Effector memory CD4-positive, alpha-beta T cell (primary cell): ENCODE data around the gene SPOPL.

Experiments
- DNase-seq, 3 donors: peaks; one replicate each; pipeline ENCODE4 v3.0.0-alpha.2; 2020
- H3K27ac ChIP-seq: 2 replicates; pipeline ENCODE4 v1.7.0; 2013; ENCODE audit warnings: mild to moderate bottlenecking, low read length, moderate library complexity; ENCODE audit not compliant: insufficient read depth, poor library complexity, severe bottlenecking
- H3K27me3 ChIP-seq: replicated peaks from 2 replicates; pipeline ENCODE4 v1.7.0; 2013; ENCODE audit warnings: mild to moderate bottlenecking, low read length; ENCODE audit not compliant: insufficient read depth, control insufficient read depth, poor library complexity, severe bottlenecking
- H3K36me3 ChIP-seq: 2 replicates; pipeline ENCODE4 v1.7.0; 2013; ENCODE audit warnings: mild to moderate bottlenecking, low read length, moderate library complexity; ENCODE audit not compliant: control insufficient read depth, insufficient read depth
- H3K4me1 ChIP-seq: 2 replicates; pipeline ENCODE4 v1.7.0; 2013; ENCODE audit warnings: low read length, mild to moderate bottlenecking; ENCODE audit not compliant: control insufficient read depth, insufficient read depth, poor library complexity, severe bottlenecking
- H3K4me3 ChIP-seq: 2 replicates; pipeline ENCODE4 v1.7.0; 2013; ENCODE audit warnings: low read length, low read depth, mild to moderate bottlenecking; ENCODE audit not compliant: insufficient read depth, poor library complexity, severe bottlenecking
- H3K9me3 ChIP-seq: 2 replicates; pipeline ENCODE4 v1.7.0; 2013; ENCODE audit warnings: mild to moderate bottlenecking, low read length, moderate library complexity; ENCODE audit not compliant: control insufficient read depth

SPOPL gene

DNA sequence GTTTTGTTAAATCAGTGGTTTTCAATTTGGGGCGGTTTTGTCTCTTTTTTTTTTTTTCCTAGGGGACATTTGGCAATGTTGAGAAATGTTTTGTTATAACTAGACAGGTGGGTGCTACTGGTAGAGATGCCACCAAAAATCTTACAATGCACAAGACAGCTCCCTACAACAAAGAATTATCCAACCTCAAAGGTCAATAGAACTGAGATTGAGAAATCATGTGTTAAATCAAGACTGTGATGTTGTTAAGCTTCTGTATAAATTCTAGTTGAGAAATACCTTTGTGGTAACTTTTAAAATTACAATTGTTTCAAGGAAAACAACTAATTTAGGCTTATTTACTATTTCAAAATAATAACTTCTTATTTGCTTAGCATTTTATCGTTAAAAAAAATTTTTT, 9.4 kb upstream of the SPOPL start:
- Histone ChIP-seq H3K36me3 (no peaks in the 10 kb centered on the region), H3K27me3 (no peaks in the 10 kb centered on the region), H3K27ac (no peak overlapping the region), H3K4me3 (no peak overlapping the region), H3K4me1 (no peaks in the 10 kb centered on the region), H3K9me3 (no peaks in the 10 kb centered on the region)
- DNase-seq, result no peak

- Histone ChIP-seq H3K4me3 (no peak overlapping the region), H3K36me3 (no peaks in the 10 kb centered on the region), H3K4me1 (no peaks in the 10 kb centered on the region), H3K9me3 (no peaks in the 10 kb centered on the region), H3K27ac (no peak overlapping the region), H3K27me3 (no peaks in the 10 kb centered on the region)
- no peak for DNase-seq
Measured at GRCh38 chr2:138493334-138493733, 8.2 kb upstream of the SPOPL start.

GRCh38 chr2:138494265-138494966, 7.2 kb upstream of the SPOPL start:
- no peak for DNase-seq
- Histone ChIP-seq H3K4me1 (no peaks in the 10 kb centered on the region), H3K9me3 (no peaks in the 10 kb centered on the region), H3K36me3 (no peaks in the 10 kb centered on the region), H3K27me3 (no peaks in the 10 kb centered on the region), H3K4me3 (no peak overlapping the region), H3K27ac (no peak overlapping the region)

DNA sequence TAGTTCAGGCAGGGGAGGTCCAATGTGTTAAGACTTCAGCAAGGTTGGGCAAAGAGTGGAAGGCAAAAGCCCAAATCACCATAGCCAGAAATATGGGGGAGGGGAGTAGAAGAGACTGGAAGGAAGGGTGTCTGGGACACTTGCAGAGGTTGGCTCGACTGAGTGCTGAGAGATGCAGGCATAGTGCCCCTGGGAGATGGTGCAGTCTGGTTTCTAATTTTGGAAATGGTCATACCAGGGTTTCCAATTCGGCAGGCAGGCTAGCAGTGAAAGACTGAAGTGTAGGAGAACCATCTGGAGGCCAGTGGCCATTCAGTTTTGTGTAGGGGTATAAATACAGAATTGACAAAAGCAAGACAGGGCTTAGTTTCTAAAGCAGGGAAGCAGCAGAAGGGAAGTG, 6.2 kb upstream of the SPOPL start:
- no peak overlapping the region for H3K27ac ChIP-seq
- DNase-seq, result no peak
- H3K9me3 ChIP-seq, result no peaks in the 10 kb centered on the region
- H3K36me3 ChIP-seq, result no peaks in the 10 kb centered on the region
- no peak overlapping the region for H3K4me3 ChIP-seq
- H3K4me1 ChIP-seq, result no peaks in the 10 kb centered on the region
- H3K27me3 ChIP-seq, result no peaks in the 10 kb centered on the region

- no peaks in the 10 kb centered on the region for H3K9me3 ChIP-seq
- no peak for DNase-seq
- no peaks in the 10 kb centered on the region for H3K4me1 ChIP-seq
- no peaks in the 10 kb centered on the region for H3K36me3 ChIP-seq
- no peak overlapping the region for H3K4me3 ChIP-seq
- no peaks in the 10 kb centered on the region for H3K27me3 ChIP-seq
- H3K27ac ChIP-seq, result no peak overlapping the region
Measured at GRCh38 chr2:138496096-138496651, 5.4 kb upstream of the SPOPL start.

- no peak for DNase-seq
- no peaks in the 10 kb centered on the region for H3K27me3 ChIP-seq
- H3K4me3 ChIP-seq, result no peak overlapping the region
- no peak overlapping the region for H3K27ac ChIP-seq
- no peaks in the 10 kb centered on the region for H3K9me3 ChIP-seq
- no peaks in the 10 kb centered on the region for H3K4me1 ChIP-seq
- H3K36me3 ChIP-seq, result no peaks in the 10 kb centered on the region
Measured at GRCh38 chr2:138497294-138497693, 4.3 kb upstream of the SPOPL start.

DNA sequence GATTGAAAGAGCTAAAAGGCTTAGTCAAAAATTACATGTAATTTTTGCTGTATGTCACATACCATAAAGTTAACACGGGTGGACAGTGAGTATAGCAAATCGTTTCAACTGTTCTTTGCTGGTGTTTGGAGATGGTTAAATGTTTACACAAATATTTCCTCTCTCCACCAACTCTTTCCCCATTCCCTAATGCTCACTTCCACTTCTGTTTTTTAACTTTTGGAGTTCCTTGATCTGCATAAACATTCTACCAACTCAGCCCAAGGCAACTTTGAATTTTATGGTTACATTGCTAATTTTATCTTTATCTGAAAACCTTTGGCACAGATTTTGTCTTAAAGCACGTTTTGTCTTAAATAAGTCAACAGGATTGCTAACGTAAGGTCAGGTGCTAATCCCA, 1.9 kb upstream of the SPOPL start:
- DNase-seq, result no peak
- Histone ChIP-seq H3K4me3 (no peak overlapping the region), H3K27ac (no peak overlapping the region), H3K36me3 (no peaks in the 10 kb centered on the region), H3K9me3 (no peaks in the 10 kb centered on the region), H3K27me3 (no peaks in the 10 kb centered on the region), H3K4me1 (peaks cover 14% of the 10 kb centered on the region)

- H3K27ac ChIP-seq, result no peak overlapping the region
- no peak for DNase-seq
- peaks cover 14% of the 10 kb centered on the region for H3K4me1 ChIP-seq
- no peaks in the 10 kb centered on the region for H3K9me3 ChIP-seq
- H3K4me3 ChIP-seq, result peak overlapping the region; percentile 96
- no peaks in the 10 kb centered on the region for H3K27me3 ChIP-seq
- no peaks in the 10 kb centered on the region for H3K36me3 ChIP-seq
Measured at GRCh38 chr2:138500592-138501424, 762 bp upstream of the SPOPL start.

DNA sequence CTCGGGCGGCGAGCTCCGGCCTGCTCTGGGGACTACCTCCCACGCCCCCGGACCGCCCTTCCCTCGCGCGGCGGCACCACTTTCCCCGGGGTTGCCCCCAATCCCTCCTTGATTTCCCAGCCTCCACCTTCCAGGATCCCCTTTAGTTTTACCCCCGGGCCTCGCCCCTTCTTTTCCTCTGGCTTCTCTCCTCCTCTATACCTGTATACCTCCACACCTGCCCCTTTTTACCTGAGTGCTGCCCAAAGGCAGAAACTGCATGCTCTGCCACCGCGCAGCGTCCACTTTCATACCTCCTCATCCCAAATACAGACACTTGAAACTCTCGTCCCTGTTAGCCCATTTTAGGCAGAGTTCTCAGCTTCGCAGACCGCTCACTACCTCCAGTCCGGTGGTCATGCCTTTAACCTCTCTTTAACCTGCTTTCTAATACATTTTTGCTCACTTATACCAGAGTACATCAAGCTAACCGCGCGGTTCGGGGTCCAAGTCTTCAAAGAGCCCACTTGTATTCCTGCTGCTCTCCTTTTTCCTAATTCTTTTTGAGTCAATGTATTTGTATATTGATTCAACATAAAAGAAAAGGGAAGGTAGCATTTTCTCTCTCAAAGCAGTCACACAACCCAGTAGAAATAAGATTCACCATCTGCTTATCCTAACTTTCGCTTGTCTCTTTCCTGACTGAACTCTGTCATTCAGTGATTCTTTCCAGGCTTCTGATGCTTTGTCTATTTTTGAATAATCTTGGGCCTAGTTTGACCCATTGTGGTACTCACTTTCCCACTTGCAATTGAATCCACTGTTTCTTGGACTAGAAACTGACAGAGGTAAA, 901 bp downstream of the SPOPL start:
- no peaks in the 10 kb centered on the region for H3K9me3 ChIP-seq
- H3K27ac ChIP-seq, result peak overlapping the region; percentile 11
- H3K4me3 ChIP-seq, result peak overlapping the region; percentile 96
- no peaks in the 10 kb centered on the region for H3K36me3 ChIP-seq
- peaks cover 14% of the 10 kb centered on the region for H3K4me1 ChIP-seq
- no peak for DNase-seq
- H3K27me3 ChIP-seq, result no peaks in the 10 kb centered on the region
